H1 (cell line): Measurements from ENCODE around the gene NEK9.

Experiments
- BRCA1 ChIP-seq: IDR thresholded peaks from 2 replicates; pipeline ENCODE4 v1.6.1; 2012; ENCODE audit warnings: low read depth, low read length, improper control_type of control experiment
- CHD2 ChIP-seq: IDR thresholded peaks from 2 replicates; pipeline ENCODE4 v1.6.1; 2012; ENCODE audit warnings: low read length, improper control_type of control experiment
- EZH2 ChIP-seq: fragments of 200-600 bp; sonication (generic); IDR thresholded peaks from 2 replicates; pipeline ENCODE4 v1.7.1; 2012; ENCODE audit warnings: low read depth, mild to moderate bottlenecking, moderate library complexity, low read length, inconsistent platforms; ENCODE audit not compliant: severe bottlenecking
- JUND ChIP-seq: IDR thresholded peaks from 2 replicates; pipeline ENCODE4 v1.6.1; 2011; ENCODE audit warnings: mild to moderate bottlenecking, improper control_type of control experiment, low read length
- MAFK ChIP-seq: IDR thresholded peaks from 2 replicates; pipeline ENCODE4 v1.6.1; 2012; ENCODE audit warnings: low read depth, mild to moderate bottlenecking, improper control_type of control experiment, low read length
- POLR2A ChIP-seq, 2 experiments: IDR thresholded peaks; 1 replicate in 1 of 2; 2 replicates in 1 of 2; pipeline ENCODE4 v1.6.1; 2011; ENCODE audit warnings: low read depth in 2 of 2, low read length in 2 of 2, mild to moderate bottlenecking in 2 of 2; ENCODE audit errors: control extremely low read depth in 1 of 2
- POLR2AphosphoS5 ChIP-seq: IDR thresholded peaks from 2 replicates; pipeline ENCODE4 v1.6.1; 2011; ENCODE audit warnings: low read depth, low read length
- RAD21 ChIP-seq, 2 experiments: IDR thresholded peaks in 1 of 2; conservative IDR thresholded peaks in 1 of 2; 2 replicates each; pipeline ENCODE4 v1.6.1; 2011; ENCODE audit warnings: low read depth in 2 of 2, low read length in 2 of 2, improper control_type of control experiment in 1 of 2, inconsistent platforms in 1 of 2, mild to moderate bottlenecking in 1 of 2, moderate library complexity in 1 of 2
- SIN3A ChIP-seq, 2 experiments: IDR thresholded peaks in 1 of 2; conservative IDR thresholded peaks in 1 of 2; 2 replicates each; pipeline ENCODE4 v1.6.1; 2011 to 2012; ENCODE audit warnings: low read length in 2 of 2, improper control_type of control experiment in 1 of 2, low read depth in 1 of 2, mild to moderate bottlenecking in 1 of 2
- SP1 ChIP-seq: IDR thresholded peaks from 2 replicates; pipeline ENCODE4 v1.6.1; 2011; ENCODE audit warnings: low read depth, low read length
- TF ChIP-seq, protein P1 (sequence below): IDR thresholded peaks from 2 replicates; pipeline ENCODE4 v1.6.1; 2012; ENCODE audit warnings: inconsistent platforms
- TF ChIP-seq, protein P2 (sequence below), 3 experiments: IDR thresholded peaks; 1 replicate in 2 of 3; 2 replicates in 1 of 3; pipeline versions ENCODE4 v1.5.1 to v1.6.1; 2011; ENCODE audit warnings: low read length in 3 of 3, mild to moderate bottlenecking in 3 of 3, inconsistent platforms in 2 of 3, low read depth in 1 of 3, moderate library complexity in 1 of 3; ENCODE audit not compliant: insufficient read depth in 1 of 3; ENCODE audit errors: control extremely low read depth in 1 of 3
- TF ChIP-seq, protein P3 (sequence below): IDR thresholded peaks from 2 replicates; pipeline ENCODE4 v1.6.1; 2012; ENCODE audit warnings: inconsistent platforms

DNA sequence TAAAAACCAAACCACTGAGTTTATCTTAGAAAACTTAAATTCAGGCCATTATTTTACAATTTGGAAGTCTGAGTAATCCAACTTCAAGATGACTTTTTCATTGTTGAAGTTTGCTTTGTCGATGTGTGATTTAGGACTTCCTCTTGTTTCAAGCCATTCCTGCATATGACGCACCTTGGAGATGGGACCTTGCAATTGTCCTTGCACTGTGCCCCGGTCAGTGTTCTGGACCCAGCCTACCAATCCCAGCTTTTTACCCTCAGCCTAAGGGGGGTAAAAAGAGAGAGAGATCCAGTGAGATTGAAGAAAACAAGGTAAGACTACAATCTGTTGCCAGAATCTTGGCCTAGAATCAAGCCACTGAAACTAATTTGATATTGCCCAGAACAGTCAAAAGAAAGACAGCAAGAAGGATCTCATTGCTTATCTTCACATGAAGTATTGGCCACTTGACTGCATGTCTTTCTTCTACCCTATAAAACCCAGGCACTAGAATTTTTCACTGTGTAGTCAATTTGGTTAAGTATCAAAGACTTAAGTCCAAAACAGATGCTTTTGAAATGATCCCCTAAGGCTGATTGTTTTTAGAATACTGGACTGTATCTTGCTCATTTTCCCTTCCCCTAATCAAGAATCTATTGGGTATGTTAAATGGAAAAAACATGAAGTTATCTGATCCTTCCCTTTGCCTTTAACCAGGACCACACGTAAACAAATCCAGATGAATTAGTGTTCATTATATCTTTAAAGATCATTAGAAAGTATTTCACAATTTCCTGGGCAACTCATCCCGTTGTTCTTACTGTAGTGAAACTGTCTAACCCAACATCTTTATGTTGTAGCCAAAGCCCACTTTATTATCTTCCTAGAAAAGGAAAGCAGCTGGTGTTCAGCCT lies 73.2 kb downstream of the NEK9 start:
- TF ChIP-seq SIN3A (conservative IDR thresholded peaks at IDR 0.05 in 1 of 2, IDR thresholded peaks at IDR 0.05 in 1 of 2; ENCODE audit: low read depth in 1 of 2, low read length in 2 of 2), result no peak
- TF ChIP-seq BRCA1, result no peak
- no peak for TF ChIP-seq RAD21 (IDR thresholded peaks at IDR 0.05 in 1 of 2, conservative IDR thresholded peaks at IDR 0.05 in 1 of 2; ENCODE audit: low read depth in 2 of 2, low read length in 2 of 2)
- TF ChIP-seq, protein P1, sequence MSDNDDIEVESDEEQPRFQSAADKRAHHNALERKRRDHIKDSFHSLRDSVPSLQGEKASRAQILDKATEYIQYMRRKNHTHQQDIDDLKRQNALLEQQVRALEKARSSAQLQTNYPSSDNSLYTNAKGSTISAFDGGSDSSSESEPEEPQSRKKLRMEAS, result no peak
- TF ChIP-seq, protein P2, sequence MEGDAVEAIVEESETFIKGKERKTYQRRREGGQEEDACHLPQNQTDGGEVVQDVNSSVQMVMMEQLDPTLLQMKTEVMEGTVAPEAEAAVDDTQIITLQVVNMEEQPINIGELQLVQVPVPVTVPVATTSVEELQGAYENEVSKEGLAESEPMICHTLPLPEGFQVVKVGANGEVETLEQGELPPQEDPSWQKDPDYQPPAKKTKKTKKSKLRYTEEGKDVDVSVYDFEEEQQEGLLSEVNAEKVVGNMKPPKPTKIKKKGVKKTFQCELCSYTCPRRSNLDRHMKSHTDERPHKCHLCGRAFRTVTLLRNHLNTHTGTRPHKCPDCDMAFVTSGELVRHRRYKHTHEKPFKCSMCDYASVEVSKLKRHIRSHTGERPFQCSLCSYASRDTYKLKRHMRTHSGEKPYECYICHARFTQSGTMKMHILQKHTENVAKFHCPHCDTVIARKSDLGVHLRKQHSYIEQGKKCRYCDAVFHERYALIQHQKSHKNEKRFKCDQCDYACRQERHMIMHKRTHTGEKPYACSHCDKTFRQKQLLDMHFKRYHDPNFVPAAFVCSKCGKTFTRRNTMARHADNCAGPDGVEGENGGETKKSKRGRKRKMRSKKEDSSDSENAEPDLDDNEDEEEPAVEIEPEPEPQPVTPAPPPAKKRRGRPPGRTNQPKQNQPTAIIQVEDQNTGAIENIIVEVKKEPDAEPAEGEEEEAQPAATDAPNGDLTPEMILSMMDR (IDR thresholded peaks at IDR 0.05; ENCODE audit: control extremely low read depth in 1 of 3, insufficient read depth in 1 of 3, low read depth in 1 of 3, low read length in 3 of 3), result no peak
- TF ChIP-seq SP1, result no peak
- no peak for TF ChIP-seq CHD2
- TF ChIP-seq EZH2, result no peak
- TF ChIP-seq, protein P3, sequence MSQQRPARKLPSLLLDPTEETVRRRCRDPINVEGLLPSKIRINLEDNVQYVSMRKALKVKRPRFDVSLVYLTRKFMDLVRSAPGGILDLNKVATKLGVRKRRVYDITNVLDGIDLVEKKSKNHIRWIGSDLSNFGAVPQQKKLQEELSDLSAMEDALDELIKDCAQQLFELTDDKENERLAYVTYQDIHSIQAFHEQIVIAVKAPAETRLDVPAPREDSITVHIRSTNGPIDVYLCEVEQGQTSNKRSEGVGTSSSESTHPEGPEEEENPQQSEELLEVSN, result no peak
- TF ChIP-seq MAFK, result no peak
- TF ChIP-seq POLR2AphosphoS5, result no peak
- no peak for TF ChIP-seq JUND
- no peak for TF ChIP-seq POLR2A (IDR thresholded peaks at IDR 0.05; ENCODE audit: control extremely low read depth in 1 of 2, low read depth in 2 of 2, low read length in 2 of 2)
